ENCODE measurements around the gene TSC22D3. TPM values are rescaled to one million over a fixed set of nuclear protein-coding genes. Genes with fewer than 3 reads are reported as not detected.

The TSC22D3 gene
- total RNA-seq, 1 donor from 2014 or later = 25.9 TPM

Other genes starting within 250 kb of the TSC22D3 start
- 28.4 and 39.0 TPM in 2 replicates for gene PRPS1, start 147.3 kb downstream of the TSC22D3 start, total RNA-seq
- gene NCBP2L, start 1.9 kb upstream of the TSC22D3 start, total RNA-seq = not detected in 2 replicates
- gene MID2, start 50.1 kb upstream of the TSC22D3 start, total RNA-seq = 44.1 and 80.6 TPM in 2 replicates
- not detected in 2 replicates for gene TEX13B, start 206.6 kb upstream of the TSC22D3 start, total RNA-seq